GM12878 (cell line): ENCODE measurements around the gene ZNF837. TPM values are rescaled to one million over a fixed set of nuclear protein-coding genes. Genes with fewer than 3 reads are reported as not detected.
"Not testable (repeated sequence)": the region's sequence is repeated elsewhere in the genome, so short reads cannot be mapped to it uniquely, and the experiment has no call there.

Source experiments
- ATAC-seq: fragments of 200-7000 bp; cut with Tn5 transposase; 3 replicates; pipeline ENCODE4 v1.9.1; 2020; ENCODE audit warnings: mild to moderate bottlenecking, moderate library complexity
- BruUV-seq: library from RNA; stranded (reverse); fragments of 400-500 nt; replicated peaks from 2 replicates; lab custom pipeline; 2021; lab: Mats Ljungman, UMichigan
- CTCF ChIA-PET: fragments of 300-600 bp; sonication (Branson Sonifier 250); formaldehyde crosslinking; extraction: SDS; loops from one replicate; lab custom pipeline; 2021; ENCODE audit warnings: inconsistent platforms; lab: Yijun Ruan, JAX
- POLR2A ChIA-PET: fragments of 350-600 bp; formaldehyde crosslinking; extraction: SDS; loops from one replicate; lab custom pipeline; 2021; ENCODE audit warnings: inconsistent platforms; lab: Charles Lee
- RAD21 ChIA-PET: fragments of 300-600 bp; sonication (Branson Sonifier 250); formaldehyde crosslinking; loops from one replicate; lab custom pipeline; 2023; ENCODE audit warnings: antibody characterized with exemption; ENCODE audit not compliant: unreplicated experiment; lab: Charles Lee
- SMC1A ChIA-PET: fragments of 300-600 bp; sonication (Branson Sonifier 250); formaldehyde crosslinking; loops from one replicate; lab custom pipeline; 2023; ENCODE audit not compliant: unreplicated experiment, uncharacterized antibody; lab: Charles Lee
- DNase-seq: peaks from one replicate; pipeline ENCODE4 v3.0.0-alpha.2; 2011; ENCODE audit warnings: low read depth, low spot score
- FAIRE-seq: peaks from 3 replicates; lab custom pipeline; 2011; peaks lifted over from hg19 to GRCh38; lab: Jason Lieb, UNC
- H2AFZ ChIP-seq: 2 replicates; pipeline ENCODE4 v1.6.0; 2011; ENCODE audit warnings: low read depth, low read length, control low read depth; ENCODE audit not compliant: control insufficient read depth
- H3K27ac ChIP-seq: 2 replicates; pipeline ENCODE4 v1.5.1; 2011; ENCODE audit warnings: control low read depth; ENCODE audit not compliant: control insufficient read depth, insufficient read depth
- H3K27me3 ChIP-seq, 2 experiments: replicated peaks in 1 of 2; 2 replicates each; pipeline versions ENCODE4 v1.6.0 to v1.6.1; 2011; ENCODE audit warnings: low read length in 1 of 2; ENCODE audit not compliant: control insufficient read depth in 2 of 2, insufficient read depth in 2 of 2
- H3K36me3 ChIP-seq, 2 experiments: 2 replicates each; pipeline ENCODE4 v1.5.1; 2011; ENCODE audit warnings: low read length in 1 of 2; ENCODE audit not compliant: control insufficient read depth in 2 of 2, insufficient read depth in 2 of 2
- H3K4me1 ChIP-seq: 2 replicates; pipeline ENCODE4 v1.6.1; 2011; ENCODE audit warnings: mild to moderate bottlenecking, low read length, moderate library complexity, mixed read lengths; ENCODE audit not compliant: control insufficient read depth, insufficient read depth
- H3K4me2 ChIP-seq: 2 replicates; pipeline ENCODE4 v1.6.0; 2011; ENCODE audit warnings: control low read depth; ENCODE audit not compliant: control insufficient read depth, insufficient read depth
- H3K4me3 ChIP-seq: fragments of 200-600 bp; sonication (generic); 2 replicates; pipeline ENCODE4 v1.5.1; 2016
- H3K79me2 ChIP-seq: 2 replicates; pipeline ENCODE4 v1.6.0; 2011; ENCODE audit warnings: low read length; ENCODE audit not compliant: control insufficient read depth, insufficient read depth
- H3K9ac ChIP-seq: 2 replicates; pipeline ENCODE4 v1.8.0; 2011; ENCODE audit warnings: low read length, control low read depth, mixed read lengths; ENCODE audit not compliant: control insufficient read depth, insufficient read depth
- H3K9me3 ChIP-seq: replicated peaks from 3 replicates; pipeline ENCODE4 v1.5.1; 2011; ENCODE audit warnings: mild to moderate bottlenecking, low read length; ENCODE audit not compliant: control insufficient read depth, insufficient read depth
- H4K20me1 ChIP-seq: 2 replicates; pipeline ENCODE4 v1.6.0; 2011; ENCODE audit not compliant: control insufficient read depth, insufficient read depth
- SMARCA5 ChIP-seq: fragments of 450-650 bp; IDR thresholded peaks from 2 replicates; pipeline ENCODE4 v1.6.1; 2017; ENCODE audit warnings: mild to moderate bottlenecking
- WGBS: methylation state at CpG from one replicate; pipeline ENCODE4 v1.1.6; 2016; ENCODE audit warnings: low lambda C conversion rate; ENCODE audit not compliant: insufficient replicate concordance, insufficient coverage; ENCODE audit errors: missing lambda C conversion rate; 5-methylcytosine and 5-hydroxymethylcytosine counted together
- in situ Hi-C: fragments of 300-500 bp; cut with MboI; formaldehyde crosslinking; loops from 9 replicates; pipeline ENCODE4 v1.14.3; 2018; ENCODE audit warnings: mixed read lengths
- intact Hi-C: fragments of 100-400 bp; cut with micrococcal nuclease; formaldehyde crosslinking; loops from one replicate; pipeline ENCODE4 v1.14.2; 2022; ENCODE audit not compliant: unreplicated experiment
- polyA plus RNA-seq, 11 experiments: library from polyadenylated mRNA; depleted of rRNA in 4 of 11; unstranded in 6 of 11; stranded (reverse) in 5 of 11; fragments of >200 nt; fragmentation: Nextera tagmentation in 4 of 11; fragmentation: Illumina TruSeq in 1 of 11; extraction: Ambion mirVana in 4 of 11; extraction: Trizol in 1 of 11; gene quantifications; 1 replicate in 1 of 11; 2 replicates in 10 of 11; pipeline versions ENCODE4 v1.2.1 to v1.2.3, GENCODE V29; 2011 to 2016; ENCODE audit warnings: inconsistent platforms in 2 of 11, missing spikeins in 2 of 11, low read depth in 1 of 11
- total RNA-seq, 4 experiments: library from RNA; depleted of rRNA in 3 of 4; stranded (reverse); fragments of >200 nt in 3 of 4; fragmentation: Illumina TruSeq in 1 of 4; extraction: Trizol in 1 of 4; gene quantifications; 2 replicates each; pipeline versions ENCODE4 v1.2.1 to v1.2.3, GENCODE V29; 2013 to 2021
- TF ChIP-seq, protein P1 (sequence below), 3 experiments: IDR thresholded peaks in 2 of 3; conservative IDR thresholded peaks in 1 of 3; 2 replicates each; pipeline ENCODE4 v1.5.1; 2011; ENCODE audit warnings: low read depth in 3 of 3, low read length in 3 of 3, mild to moderate bottlenecking in 3 of 3, control low read depth in 2 of 3, moderate library complexity in 2 of 3, inconsistent platforms in 1 of 3, mixed read lengths in 1 of 3; ENCODE audit not compliant: control insufficient read depth in 2 of 3, insufficient read depth in 1 of 3; ENCODE audit errors: extremely low read depth in 1 of 3
- TF ChIP-seq, protein P2 (sequence below): fragments of 450-650 bp; IDR thresholded peaks from 2 replicates; pipeline ENCODE4 v1.6.1; 2016; ENCODE audit warnings: mild to moderate bottlenecking

ZNF837 gene
- total and polyA plus RNA-seq, 10 of the 15 experiments (the other 5 are each of a cell fraction or from before 2014, with no cell fraction given) = 0.07 to 2.9 (median 2.0) TPM; not detected in 2

DNA sequence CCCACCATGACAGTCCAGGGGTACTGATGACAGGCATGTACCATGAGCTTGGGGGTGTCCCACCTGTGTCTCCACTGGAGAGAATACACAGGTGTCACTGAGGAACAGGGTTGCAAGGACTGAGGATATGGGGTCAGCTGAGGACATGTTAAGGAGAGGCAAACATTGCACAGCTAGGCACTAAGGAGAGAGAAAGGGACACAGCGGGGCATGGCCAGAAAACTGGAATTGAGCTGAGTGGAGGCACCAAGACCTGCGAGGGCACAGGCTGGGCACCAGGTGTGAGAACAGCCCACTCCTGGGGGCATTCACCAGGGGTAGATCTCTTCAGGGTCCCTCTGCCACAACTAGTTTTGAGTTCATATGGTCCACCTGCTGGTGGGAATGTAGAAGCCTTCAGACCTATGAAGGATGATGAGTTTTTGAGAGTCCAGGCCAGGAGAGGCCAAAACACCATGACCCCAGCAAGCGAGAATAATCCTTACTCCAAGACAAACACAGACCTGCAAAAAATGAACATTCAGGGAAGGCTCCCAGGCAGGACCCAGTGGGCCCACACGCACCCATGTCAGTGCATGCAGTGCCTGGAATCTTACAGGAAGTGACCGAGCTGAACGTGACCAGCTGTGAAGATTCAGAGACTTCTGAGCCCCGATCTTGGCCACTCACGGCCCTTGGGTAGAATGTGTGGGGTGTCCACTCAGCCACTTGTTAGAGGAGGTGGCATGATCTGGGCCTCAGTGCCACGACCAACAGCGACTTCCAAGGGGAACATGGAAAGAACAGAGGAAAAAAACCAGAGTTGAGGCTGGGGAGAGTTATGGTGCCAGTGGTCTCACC lies 26.2 kb upstream of the ZNF837 start:
- no peak for FAIRE-seq
- SMC1A ChIA-PET = no interaction called here

GRCh38 chr19:58403920-58404478 lies 23.2 kb upstream of the ZNF837 start:
- POLR2A ChIA-PET = interaction anchor here (0.7 to 1.5 kb wide), 3 partner anchors 47 to 94 kb away, joined by 3 to 9 read pairs (median 5); partner anchors contain the start of gene ZNF324B

More for the DNA sequence above, 26.2 kb upstream of the ZNF837 start:
- H3K9ac ChIP-seq = peak overlapping the region; percentile 90
- H3K36me3 ChIP-seq = no peaks in the 10 kb centered on the region
- RAD21 ChIA-PET = interaction anchor here (0.9 kb wide), 1 partner anchor 26 kb away, joined by 3 read pairs; the partner anchor contains the start of gene ZNF837
- BruUV-seq = no TSS peak
- in situ Hi-C loops = no loop called here
- peak overlapping the region; percentile 90 for H3K4me3 ChIP-seq
- peak overlapping the region; percentile 80 for H3K27ac ChIP-seq
- no peak overlapping the region for H2AFZ ChIP-seq
- H4K20me1 ChIP-seq = no peaks in the 10 kb centered on the region
- peak overlapping the region; percentile 100 for H3K4me2 ChIP-seq
- H3K9me3 ChIP-seq = no peaks in the 10 kb centered on the region
- peaks cover 10% of the 10 kb centered on the region for H3K4me1 ChIP-seq
- 91% methylated on average over 10 of the region's 10 CpGs for WGBS
- intact Hi-C loops = loop anchor here (5.0 kb wide), 1 partner anchor 60 kb away; the partner anchor contains the start of gene ZNF324
- POLR2A ChIA-PET = interaction anchor here (0.5 to 1.1 kb wide), 2 partner anchors 19 to 44 kb away, joined by 3 to 4 read pairs; partner anchors contain the start of gene ZNF497
- no peaks in the 10 kb centered on the region for H3K27me3 ChIP-seq
- CTCF ChIA-PET = no interaction called here
- TF ChIP-seq, protein P1, sequence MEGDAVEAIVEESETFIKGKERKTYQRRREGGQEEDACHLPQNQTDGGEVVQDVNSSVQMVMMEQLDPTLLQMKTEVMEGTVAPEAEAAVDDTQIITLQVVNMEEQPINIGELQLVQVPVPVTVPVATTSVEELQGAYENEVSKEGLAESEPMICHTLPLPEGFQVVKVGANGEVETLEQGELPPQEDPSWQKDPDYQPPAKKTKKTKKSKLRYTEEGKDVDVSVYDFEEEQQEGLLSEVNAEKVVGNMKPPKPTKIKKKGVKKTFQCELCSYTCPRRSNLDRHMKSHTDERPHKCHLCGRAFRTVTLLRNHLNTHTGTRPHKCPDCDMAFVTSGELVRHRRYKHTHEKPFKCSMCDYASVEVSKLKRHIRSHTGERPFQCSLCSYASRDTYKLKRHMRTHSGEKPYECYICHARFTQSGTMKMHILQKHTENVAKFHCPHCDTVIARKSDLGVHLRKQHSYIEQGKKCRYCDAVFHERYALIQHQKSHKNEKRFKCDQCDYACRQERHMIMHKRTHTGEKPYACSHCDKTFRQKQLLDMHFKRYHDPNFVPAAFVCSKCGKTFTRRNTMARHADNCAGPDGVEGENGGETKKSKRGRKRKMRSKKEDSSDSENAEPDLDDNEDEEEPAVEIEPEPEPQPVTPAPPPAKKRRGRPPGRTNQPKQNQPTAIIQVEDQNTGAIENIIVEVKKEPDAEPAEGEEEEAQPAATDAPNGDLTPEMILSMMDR (IDR thresholded peaks at IDR 0.05 in 2 of 3, conservative IDR thresholded peaks at IDR 0.05 in 1 of 3; ENCODE audit: control insufficient read depth in 2 of 3, extremely low read depth in 1 of 3, insufficient read depth in 1 of 3, low read depth in 3 of 3, low read length in 3 of 3) = peak in 2 of 3 experiments; percentile 13 to 36; a peak in 2 of 6 replicates
- TF ChIP-seq, protein P2, sequence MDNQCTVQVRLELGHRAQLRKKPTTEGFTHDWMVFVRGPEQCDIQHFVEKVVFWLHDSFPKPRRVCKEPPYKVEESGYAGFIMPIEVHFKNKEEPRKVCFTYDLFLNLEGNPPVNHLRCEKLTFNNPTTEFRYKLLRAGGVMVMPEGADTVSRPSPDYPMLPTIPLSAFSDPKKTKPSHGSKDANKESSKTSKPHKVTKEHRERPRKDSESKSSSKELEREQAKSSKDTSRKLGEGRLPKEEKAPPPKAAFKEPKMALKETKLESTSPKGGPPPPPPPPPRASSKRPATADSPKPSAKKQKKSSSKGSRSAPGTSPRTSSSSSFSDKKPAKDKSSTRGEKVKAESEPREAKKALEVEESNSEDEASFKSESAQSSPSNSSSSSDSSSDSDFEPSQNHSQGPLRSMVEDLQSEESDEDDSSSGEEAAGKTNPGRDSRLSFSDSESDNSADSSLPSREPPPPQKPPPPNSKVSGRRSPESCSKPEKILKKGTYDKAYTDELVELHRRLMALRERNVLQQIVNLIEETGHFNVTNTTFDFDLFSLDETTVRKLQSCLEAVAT = peak; percentile 77; the same call in 1 of the 2 replicates
- TF ChIP-seq SMARCA5 = no peak
- H3K79me2 ChIP-seq = peaks cover 16% of the 10 kb centered on the region
- no peak for DNase-seq
- no peak for ATAC-seq

More at GRCh38 chr19:58403920-58404478, 23.2 kb upstream of the ZNF837 start:
- H2AFZ ChIP-seq, H3K27ac ChIP-seq, ATAC-seq, H4K20me1 ChIP-seq, BruUV-seq, H3K27me3 ChIP-seq, H3K4me3 ChIP-seq, H3K4me2 ChIP-seq, H3K36me3 ChIP-seq, H3K9ac ChIP-seq, CTCF ChIA-PET, RAD21 ChIA-PET, in situ Hi-C loops, FAIRE-seq, H3K9me3 ChIP-seq, DNase-seq, intact Hi-C loops: not testable (repeated sequence)
- SMC1A ChIA-PET = interaction anchor here (1.2 to 1.4 kb wide), 2 partner anchors 40 to 42 kb away, joined by 3 to 4 read pairs; partner anchors contain the start of gene ZNF497
- H3K4me1 ChIP-seq = peaks cover 18% of the 10 kb centered on the region
- WGBS = 69% methylated on average over 4 of the region's 5 CpGs
- H3K79me2 ChIP-seq = peaks cover 12% of the 10 kb centered on the region
